GM21825 (cell line): ENCODE results near the gene KAZN.

Experiments
- ATAC-seq: cut with Tn5 transposase; IDR thresholded peaks from one replicate; pipeline ENCODE4 v1.9.1; 2021; ENCODE audit warnings: mild to moderate bottlenecking, moderate library complexity; ENCODE audit not compliant: unreplicated experiment

Gene KAZN

DNA sequence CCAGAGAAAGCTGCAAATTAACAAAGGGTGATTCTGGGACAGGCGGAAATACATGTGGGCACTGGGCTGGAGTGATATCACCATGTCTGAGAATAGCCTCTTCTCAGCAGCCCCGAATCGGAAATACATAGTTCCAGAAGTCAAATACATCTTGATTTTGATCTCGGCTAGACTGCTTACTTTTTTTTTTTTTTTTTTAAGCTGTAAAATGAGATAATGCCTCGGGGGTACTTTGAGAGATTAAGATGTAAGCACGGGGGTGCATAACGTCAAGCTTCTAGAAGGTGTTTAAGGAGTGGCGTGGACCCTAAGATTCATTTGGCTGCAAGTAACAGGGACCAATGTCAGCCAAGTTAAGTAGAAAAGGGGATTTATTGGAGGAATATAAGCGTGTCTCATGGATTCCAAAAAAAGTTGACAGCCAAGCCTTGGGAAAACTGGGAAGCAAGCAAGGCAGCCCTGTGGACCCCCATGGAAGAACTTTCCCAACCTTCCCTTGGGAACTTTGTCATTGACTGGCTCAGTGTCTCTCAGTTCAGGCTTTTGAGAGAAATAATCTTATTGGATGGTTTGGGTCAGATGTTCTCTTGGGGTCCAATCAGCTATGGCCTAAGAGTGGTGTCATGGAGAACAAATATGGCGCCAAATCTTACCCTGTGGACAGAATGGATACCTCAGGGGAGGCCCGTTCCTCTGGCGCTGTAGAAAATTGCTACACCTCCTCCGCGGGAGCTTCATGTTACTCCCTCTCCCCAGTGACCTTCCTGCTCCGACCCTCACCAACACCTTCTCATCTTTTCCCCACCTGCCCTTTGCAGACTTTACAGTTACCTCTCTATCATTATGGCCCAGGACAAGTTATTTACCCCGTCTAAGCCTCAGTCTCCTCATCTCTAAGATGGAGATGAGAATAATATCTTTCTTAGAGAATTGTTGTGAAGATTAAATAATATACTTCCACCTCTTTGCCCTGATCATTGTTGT is 186.6 kb downstream of the KAZN start:
- no peak for ATAC-seq

DNA sequence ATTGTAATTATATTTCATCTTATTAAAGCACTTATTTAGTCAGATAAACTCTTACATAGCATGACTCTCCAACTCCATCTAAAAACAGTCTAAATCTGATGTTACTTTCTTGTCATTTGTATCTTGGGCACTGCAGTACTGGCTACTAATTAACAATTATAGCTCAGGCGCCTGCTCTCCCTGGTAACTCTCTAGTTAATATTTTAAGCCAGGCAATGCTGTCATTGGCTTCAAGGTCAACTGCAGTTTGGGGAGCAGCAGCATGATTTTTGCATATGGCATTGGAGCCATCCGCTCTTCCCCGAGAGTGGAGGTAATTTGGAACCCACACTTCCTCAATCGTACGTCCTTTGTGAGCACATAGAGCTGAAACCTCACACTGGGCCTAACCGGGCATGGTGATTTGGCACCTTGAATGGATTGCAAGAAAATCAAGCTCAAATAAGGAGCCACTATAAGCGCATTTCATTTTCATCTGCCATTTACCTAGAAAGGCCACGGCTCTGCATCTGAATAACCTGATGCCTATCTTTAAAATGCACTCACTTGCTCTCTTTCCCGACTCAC is 187.7 kb downstream of the KAZN start:
- no peak for ATAC-seq

DNA sequence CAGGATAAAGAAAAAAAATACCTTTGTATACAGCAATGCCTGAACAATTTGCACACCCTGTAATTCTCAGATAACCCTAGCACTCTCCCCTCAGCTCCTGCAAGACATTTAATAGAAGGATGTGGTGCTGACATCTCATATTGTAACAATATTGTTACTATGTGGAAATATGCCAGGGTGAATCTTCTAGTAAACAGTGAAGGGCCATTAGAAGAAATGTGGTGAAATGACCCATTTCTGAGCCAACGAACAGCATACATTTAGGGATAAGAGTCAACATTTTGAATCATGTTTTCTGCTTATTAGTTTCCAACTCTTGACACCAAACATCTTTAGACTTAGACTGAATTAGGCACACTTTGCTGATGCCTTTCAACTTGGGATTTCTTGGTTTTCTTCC is 188.2 kb downstream of the KAZN start:
- ATAC-seq, result no peak

DNA sequence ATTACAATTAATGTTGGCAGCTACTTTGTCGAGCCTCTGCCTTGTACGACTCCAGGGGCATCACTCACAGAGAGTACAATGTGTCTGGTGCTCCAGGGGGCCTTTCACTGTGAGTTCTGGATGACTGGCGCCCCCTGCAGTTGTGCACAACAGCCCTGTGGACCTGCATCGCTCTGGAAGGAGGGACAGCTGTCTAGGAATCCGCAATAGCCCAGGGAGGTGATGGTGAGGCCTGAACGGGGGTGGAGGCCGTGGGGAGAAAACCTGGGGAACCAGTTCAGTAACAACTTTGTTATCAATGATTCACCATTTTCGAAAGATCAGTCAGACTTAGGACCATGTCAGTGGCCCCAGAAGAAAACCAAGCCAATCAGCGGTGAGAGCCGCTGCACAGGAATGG is 189.1 kb downstream of the KAZN start:
- no peak for ATAC-seq

DNA sequence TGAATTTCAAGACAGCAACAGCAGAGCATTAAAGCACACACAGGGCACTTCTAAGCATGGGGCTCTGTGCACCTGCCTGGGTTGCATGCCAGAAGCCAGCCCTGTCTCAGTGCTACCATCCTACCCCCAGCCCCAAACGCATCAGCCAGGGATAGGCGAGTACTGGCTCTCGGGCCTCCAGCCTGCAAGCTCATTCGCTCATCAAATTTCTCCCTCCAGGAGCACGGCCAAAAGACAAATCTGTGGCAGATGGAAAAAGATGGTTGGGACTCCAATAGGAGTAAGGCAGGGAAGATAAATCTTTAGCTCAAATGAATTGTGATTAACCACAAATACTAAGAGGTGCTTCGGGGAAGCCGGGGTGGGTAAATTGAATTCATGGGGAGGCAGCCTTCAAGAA is 189.6 kb downstream of the KAZN start:
- ATAC-seq, result no peak

DNA sequence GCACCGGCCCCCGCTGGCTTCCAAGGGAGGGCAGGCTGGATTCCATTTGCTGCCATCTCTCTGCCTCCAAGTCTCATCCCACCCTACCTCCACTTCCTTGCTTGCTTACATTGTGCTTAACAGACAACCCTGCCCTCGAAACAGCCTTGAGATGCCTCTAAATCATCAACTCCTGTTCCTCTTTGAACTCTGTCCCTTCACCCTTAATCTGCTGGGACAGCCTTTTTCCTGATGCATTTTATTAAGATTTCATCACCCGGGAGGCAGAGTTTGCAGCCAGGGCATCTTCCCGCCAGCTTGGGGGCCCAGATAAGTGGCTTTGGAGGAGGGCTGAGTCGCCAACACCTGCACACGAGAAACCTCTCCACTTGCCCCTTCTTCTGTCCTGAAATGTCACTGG is 192.5 kb downstream of the KAZN start:
- no peak for ATAC-seq

DNA sequence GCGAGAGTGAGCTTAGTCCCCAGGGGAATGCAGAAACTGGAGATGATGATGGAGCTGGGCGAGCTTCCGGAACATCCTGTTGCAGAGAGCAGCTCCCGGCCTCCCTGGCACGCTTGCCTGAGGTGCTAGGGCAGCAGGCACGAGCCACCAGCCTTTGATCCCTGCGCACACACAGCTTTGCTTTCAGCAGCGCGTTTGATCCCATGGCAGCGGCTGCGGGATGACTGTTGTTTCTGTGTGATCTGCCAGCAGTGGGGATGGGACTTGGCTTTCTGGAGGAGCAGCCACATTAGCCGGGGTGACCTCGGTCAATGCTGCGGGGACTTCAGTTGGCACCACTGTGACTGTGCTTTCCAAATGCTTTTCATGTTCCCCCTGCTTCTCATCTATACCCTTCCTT is 193.2 kb downstream of the KAZN start:
- no peak for ATAC-seq

DNA sequence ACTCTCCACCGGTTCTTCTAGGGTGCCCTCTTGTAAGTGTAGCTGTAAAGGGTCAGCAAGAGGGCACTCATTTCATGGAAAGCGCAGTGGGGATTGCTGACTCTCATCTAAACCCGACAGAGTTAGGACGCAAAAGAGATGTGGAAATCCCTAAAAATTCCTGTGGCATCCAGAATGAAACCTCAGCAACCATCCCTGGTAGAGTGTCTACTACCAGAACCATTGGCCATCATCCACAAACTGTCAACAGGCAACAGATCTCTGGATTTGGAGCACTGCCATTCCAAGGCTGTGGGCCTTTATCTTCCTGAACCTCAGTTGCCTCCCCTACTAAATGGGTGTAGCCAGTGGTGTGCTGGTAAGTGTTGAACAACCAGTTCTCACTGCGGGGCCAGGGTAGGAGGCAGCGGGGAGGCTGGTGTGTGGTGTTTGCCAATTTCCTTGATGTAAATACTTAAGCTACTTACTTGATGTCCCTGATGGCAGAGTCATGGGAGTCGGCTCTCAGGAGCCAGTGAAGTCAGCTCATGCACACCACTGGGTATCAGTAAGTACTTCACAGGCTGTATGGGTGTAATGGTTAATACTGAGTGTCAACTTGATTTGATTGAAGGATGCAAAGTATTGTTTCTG is 195.8 kb downstream of the KAZN start:
- ATAC-seq, result no peak

DNA sequence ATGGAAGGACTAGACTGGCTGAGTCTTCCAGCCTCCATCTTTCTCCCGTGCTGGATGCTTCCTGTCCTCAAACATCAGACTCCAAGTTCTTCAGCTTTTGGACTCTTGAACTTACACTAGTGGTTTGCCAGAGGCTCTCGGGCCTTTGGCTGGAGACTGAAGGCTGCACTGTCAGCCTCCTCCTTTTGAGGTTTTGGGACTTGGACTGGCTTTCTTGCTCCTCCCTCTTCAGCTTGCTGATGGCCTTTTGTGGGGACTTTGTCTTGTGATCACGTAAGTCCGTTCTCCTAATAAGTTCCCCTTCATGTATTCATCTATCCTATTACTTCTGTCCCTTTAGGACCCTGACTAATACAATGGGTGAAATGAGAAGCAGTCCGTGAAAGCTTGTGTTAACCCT is 196.4 kb downstream of the KAZN start:
- ATAC-seq, result no peak

DNA sequence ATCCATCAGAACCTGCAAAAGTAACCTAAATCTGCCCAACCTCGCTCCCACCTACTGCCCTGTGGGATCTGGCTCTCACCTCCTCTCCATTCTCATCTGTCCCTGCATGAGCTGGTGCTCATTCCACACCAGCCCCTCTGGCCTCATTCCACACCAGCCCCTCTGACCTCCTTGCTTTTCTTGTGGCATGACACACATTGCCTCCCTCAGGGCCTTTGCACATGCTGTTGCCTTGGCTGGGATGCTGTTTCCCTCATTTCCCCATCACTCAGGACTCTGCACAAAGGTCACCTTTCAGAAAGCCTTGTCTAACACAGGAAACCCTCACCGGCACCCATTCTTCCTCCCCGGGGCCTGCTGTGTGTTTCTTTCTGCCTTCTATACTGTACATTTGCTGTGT is 197.1 kb downstream of the KAZN start:
- ATAC-seq, result no peak

DNA sequence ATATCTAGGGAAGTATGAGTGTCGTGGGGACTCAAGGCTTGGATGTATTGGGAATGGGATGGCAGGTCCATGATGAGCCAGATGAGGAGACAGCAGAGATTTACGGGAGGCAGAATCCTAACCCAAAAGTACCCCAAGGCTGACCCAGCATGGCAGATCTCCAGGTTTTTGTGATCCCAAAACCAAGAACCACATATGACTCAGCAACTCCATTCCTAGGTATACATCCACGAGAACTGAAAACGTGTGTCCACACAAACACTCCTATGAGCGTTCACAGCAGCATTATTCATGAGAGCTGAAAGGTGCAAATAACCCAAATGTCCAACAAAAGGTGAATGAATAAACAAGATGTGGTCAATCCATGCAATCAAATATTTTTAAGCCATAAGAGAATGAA is 201.5 kb downstream of the KAZN start:
- ATAC-seq, result no peak

DNA sequence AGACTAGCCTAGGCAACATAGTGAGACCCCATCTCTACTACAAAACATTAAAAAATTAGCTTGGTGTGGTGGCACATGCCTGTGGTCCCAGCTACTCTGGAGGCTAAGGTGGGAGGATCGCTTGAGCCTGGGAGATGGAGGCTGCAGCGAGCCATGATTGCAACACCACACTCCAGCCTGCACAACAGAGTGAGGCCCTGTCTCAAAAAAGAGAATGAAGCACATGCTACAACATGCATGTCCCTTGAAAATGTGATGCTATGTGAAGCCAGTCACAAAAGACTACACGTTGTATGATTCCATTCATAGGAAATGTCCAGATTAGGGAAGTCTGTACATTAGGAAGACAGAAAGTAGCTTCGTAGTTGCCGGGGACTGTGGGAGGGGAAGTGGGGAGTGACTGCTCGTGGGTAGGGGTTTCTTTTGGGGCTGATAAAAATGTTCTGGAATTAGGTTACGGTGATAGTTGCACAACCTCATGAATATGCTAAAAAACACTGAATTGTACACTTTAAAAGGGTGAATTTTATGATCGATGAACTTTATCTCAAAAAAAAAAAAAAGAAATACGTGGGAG is 202.1 kb downstream of the KAZN start:
- ATAC-seq, result no peak

DNA sequence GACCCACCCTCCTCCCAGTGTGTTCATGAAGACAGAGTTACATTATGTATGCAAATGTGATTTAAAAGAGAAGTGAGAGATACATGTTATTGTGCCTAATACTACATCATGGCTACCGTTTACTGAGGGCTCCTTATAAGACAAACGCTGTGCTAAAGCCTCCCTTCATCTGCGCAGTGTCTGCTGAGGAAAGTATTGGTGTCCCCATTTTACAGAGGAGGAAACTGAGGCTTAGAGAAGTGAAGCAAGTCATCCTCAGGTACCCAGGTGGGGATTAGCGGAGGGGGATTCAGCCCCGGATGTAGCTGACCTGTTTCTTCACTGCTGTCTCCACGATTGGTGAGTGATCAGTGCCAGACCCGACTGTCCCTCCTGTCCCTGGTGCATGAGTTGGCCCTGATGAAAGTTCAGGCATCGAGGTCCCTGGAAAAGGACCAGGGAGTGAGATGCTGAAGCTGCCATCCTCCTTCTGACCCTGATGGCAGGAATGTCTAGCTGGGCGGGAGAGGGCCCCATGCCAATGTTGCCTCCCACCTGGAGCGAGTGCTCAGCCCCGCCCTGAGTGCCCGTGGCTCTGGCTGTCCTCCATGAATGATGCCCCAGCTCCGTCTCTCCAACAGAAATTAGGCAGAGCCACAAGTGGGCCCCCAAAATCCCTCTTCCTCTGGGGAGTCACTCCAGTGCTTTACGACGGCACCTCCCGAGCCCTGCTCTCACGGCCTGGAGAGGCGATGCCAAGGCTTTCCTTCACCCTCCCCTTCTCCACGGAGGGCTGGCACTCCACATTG is 204.7 kb downstream of the KAZN start:
- ATAC-seq, result no peak

DNA sequence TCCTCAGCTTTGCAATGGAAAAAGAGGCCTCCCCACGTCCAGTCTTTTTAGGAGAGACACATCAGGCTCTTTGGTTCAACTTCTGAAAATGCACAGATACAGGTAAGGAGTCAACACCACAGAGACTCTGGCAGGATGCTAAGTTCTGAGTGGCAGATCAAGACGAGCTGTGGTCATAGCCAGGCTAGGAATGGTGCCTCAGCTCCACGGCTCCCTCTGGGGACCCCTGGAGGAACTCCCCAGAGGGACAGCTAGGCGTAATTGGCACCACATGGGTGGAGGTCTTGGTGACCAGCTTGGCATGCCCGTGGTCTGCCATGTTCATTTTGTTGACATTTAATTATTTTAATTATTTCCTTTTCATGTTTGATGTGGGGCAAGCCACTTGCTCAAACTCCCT is 206.1 kb downstream of the KAZN start:
- ATAC-seq, result no peak

DNA sequence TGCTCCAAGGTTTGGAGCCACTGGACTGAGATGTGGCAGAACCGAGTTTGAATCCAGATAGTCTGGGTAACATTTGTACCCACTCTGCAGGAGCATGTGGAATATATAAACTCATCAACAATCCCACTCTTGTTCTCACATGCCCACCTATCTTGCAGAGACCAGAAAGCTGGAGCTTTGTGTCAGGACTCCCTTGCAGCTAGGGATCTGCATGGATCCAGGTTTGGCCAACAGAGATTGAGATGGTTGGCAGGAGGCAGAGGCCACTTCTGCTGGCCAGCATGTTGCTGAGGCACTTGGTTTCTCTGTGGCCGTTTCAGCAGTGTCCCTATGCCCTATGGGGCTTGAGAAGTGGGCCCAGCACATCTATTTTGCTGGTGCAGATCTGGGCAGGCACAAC is 208.3 kb downstream of the KAZN start:
- ATAC-seq, result no peak

DNA sequence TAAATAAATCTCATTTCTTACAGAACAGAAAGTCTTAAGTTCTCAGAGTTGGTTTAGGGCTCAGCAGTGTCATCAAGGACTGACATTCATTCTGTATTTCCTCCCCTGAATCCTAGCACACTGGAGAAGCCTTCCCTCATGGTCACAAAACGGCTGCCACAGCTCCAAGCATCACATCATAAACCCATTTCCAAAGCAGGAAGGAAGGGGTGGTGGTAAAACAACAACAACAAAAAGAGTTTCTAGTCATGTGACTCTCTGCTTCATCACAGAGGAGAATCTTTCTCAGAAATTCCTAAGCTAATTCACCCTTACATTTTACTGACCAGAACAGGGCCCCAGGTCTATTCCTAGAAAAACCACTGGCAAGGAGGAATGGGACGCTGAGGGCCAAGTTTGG is 210.3 kb downstream of the KAZN start:
- no peak for ATAC-seq

DNA sequence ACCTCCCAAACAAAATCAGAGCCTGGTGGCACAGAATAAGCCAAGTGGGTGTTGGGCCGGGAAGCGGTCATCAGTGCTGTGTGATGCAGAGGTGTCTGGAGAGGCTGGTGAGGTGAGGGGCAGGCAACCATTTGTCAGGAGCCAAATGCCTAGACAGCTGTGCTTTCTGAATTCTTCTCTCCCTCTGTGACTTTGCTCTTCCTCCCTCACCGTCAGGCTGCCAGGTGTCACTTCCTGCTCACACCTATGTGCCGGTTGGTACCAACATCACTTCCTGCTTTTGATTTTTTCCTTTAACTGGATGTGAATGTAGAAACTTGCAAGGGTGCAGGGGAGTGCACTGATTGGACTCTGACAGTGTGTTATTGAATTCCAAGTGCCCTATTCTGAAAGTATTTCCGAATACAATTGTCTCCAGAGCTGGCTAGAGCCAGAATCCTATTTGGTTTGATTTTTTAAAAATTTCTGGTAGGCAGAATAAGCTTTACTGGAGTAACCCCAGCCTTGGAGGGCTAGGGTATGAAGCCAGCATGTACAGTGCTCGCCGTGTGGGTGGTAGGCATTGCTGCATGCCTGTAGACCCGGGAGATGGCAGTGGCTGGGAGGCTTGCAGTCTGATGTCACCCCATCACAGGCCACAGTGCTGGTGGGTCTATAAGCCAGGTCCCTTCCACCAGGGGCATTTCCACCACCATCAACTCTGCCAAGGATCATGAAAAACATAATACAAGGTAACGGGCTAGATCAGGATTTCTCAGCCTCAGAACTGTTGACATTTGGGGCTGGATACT is 210.9 kb downstream of the KAZN start:
- no peak for ATAC-seq

DNA sequence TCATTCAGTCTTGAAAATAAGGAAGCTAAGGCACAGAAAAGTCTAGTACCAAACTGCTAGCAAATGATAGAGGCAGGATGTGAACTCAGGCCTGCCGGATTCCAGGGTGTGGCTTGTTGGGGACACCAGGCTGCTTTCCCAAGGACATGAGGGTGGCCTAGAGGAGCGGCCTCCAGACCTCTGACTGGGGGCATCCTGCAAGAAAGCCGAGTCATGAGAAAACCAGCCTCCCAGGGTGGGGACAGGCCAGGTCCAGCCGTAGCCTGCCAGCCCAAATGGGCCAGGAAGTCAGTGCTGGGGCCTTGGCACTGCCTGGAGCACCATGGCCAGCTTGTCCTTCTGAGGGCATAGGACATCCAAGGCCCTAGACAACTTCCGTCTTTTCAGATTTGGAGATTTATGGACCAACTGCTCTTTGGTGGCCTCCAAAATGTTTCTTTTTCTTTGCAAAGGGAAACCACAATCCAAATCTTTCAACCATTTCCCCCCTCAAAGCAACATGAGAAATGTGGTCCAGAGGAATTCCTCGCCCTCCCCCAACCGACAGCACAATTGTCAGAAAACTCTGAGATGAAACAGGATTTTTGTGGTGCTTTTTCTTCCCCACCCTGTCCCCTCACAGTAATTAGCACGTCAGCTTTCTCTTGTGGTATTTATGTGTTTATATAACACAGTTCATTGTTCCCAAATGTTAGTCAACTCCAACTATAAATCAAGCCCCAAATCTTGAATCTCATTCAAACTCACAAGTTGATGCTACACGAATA is 212.3 kb downstream of the KAZN start:
- no peak for ATAC-seq

DNA sequence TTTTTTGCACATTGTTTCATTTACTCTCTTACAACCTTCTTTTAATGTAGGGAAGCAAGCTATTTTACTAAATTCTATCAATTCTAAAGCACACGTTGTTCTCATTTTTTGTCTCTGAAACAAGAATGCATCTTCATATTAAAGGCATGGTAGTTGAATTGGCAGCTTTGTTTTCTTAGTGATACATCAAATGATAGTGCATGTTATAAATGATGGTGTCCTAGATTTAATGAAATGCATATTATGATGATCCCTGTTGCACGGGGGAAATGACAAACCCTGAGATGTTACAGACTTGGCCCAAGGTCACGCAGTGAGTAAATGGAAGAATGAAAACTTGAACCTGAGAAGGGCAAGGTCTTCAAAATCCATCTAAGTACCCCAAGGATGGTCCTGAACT is 213.1 kb downstream of the KAZN start:
- no peak for ATAC-seq
